ENCODE results near the gene GAPDH. TPM values are rescaled to one million over a fixed set of nuclear protein-coding genes. Genes with fewer than 3 reads are reported as not detected.
"Not testable (repeated sequence)": the region's sequence is repeated elsewhere in the genome, so short reads cannot be mapped to it uniquely, and the experiment has no call there.

GAPDH gene
- total RNA-seq, 1 experiment from 2014 or later: 7,155 TPM

GRCh38 chr12:6574576-6575295 lies 40.4 kb downstream of the GAPDH start:
- Histone ChIP-seq H3K4me3 (no peak overlapping the region), H3K27ac (no peak overlapping the region)

GRCh38 chr12:6575648-6576047 lies 41.3 kb downstream of the GAPDH start:
- Histone ChIP-seq H3K27ac (no peak overlapping the region), H3K4me1 (replicated peaks) (no peaks in the 10 kb centered on the region), H3K36me3 (peaks cover 93% of the 10 kb centered on the region), H3K4me3 (no peak overlapping the region), H3K27me3 (replicated peaks) (no peaks in the 10 kb centered on the region), H3K9me3 (replicated peaks) (no peaks in the 10 kb centered on the region)
- no peak for DNase-seq (ENCODE audit: low read depth in 1 of 2, low spot score in 2 of 2)

More at GRCh38 chr12:6574576-6575295, 40.4 kb downstream of the GAPDH start:
- H3K9me3 ChIP-seq (replicated peaks): no peaks in the 10 kb centered on the region
- H3K36me3 ChIP-seq: peaks cover 92% of the 10 kb centered on the region
- H3K4me1 ChIP-seq (replicated peaks): no peaks in the 10 kb centered on the region
- DNase-seq (ENCODE audit: low read depth in 1 of 2, low spot score in 2 of 2): no peak
- no peaks in the 10 kb centered on the region for H3K27me3 ChIP-seq (replicated peaks)

DNA sequence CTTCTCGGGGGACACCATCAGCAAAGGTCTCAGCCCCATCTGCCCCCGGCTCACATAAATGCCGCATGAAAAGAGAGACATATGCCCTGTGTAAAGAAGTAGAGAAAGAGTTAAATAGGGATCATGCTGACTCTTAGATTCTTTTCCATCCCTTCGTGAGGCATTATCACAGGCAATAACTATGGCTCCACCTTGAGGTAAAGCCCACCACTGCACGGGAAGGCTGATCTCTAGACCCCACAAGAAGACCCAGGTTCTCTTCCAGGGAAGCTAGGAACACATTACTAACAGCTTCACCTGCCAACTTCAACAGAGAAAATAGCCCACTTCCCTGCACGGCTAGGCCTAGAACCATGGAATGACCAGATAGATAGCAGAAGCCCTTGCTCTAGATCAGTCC lies 47.9 kb downstream of the GAPDH start:
- Histone ChIP-seq H3K4me1 (replicated peaks) (no peaks in the 10 kb centered on the region), H3K9me3 (replicated peaks) (no peaks in the 10 kb centered on the region), H3K36me3 (peaks cover 94% of the 10 kb centered on the region), H3K27me3 (replicated peaks) (no peaks in the 10 kb centered on the region), H3K27ac (no peak overlapping the region), H3K4me3 (no peak overlapping the region)
- no peak for DNase-seq (ENCODE audit: low read depth in 1 of 2, low spot score in 2 of 2)

DNA sequence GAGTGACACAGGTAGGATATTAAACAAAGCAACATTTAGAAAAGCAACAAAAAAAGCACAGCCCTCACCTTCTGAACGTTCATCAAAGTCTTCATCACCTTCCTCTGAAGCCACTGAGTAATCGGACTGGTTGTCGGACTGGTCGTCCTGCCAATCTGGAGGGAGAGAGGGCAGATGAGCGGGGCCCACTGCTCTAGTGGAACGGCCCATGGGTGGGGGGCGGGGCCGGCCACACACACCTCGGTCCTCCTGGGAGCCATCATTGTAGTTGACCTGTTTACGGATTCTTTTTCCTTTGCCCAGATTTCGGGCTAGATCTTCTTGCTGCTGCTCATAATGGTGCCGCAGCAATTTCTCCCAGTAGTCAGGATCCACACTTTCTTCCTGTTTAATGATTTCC lies 48.6 kb downstream of the GAPDH start:
- no peaks in the 10 kb centered on the region for H3K4me1 ChIP-seq (replicated peaks)
- H3K36me3 ChIP-seq: peaks cover 94% of the 10 kb centered on the region
- H3K4me3 ChIP-seq: no peak overlapping the region
- no peaks in the 10 kb centered on the region for H3K9me3 ChIP-seq (replicated peaks)
- H3K27ac ChIP-seq: no peak overlapping the region
- DNase-seq (ENCODE audit: low read depth in 1 of 2, low spot score in 2 of 2): no peak
- H3K27me3 ChIP-seq (replicated peaks): no peaks in the 10 kb centered on the region

- Histone ChIP-seq H3K36me3 (peaks cover 94% of the 10 kb centered on the region), H3K9me3 (replicated peaks) (no peaks in the 10 kb centered on the region), H3K4me1 (replicated peaks) (no peaks in the 10 kb centered on the region), H3K27ac (no peak overlapping the region), H3K27me3 (replicated peaks) (no peaks in the 10 kb centered on the region), H3K4me3 (no peak overlapping the region)
- no peak for DNase-seq (ENCODE audit: low read depth in 1 of 2, low spot score in 2 of 2)
These were observed 50.0 kb downstream of the GAPDH start for GRCh38 chr12:6584293-6584692.

DNA sequence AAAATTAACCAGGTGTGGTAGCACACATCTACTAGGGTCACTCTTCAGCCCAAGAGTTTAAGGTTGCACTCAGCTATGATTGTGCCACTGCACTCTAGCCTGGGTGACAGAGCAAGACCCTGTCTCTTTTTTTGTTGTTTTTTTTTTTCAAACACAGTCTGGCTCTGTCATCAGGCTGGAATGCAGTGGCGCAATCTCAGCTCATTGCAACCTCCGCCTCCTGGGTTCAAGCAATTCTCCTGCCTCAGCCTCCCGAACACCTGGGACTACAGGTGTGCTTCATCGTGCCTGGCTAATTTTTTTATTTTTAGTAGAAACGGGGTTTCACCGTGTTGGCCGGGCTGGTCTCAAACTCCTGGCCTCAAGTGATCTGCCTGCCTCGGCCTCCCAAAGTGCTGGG lies 52.3 kb downstream of the GAPDH start:
- H3K27ac ChIP-seq; H3K4me1 ChIP-seq (replicated peaks); H3K27me3 ChIP-seq (replicated peaks); H3K4me3 ChIP-seq; H3K9me3 ChIP-seq (replicated peaks); DNase-seq (ENCODE audit: low read depth in 1 of 2, low spot score in 2 of 2): not testable (repeated sequence)
- H3K36me3 ChIP-seq: peaks cover 100% of the 10 kb centered on the region

Other genes with a start within 250 kb of the GAPDH start
- gene PLEKHG6, start 223.8 kb upstream of the GAPDH start, total RNA-seq (2014; rRNA removed; shearing (Covaris generic)): 0.08 TPM in 1 of 2 replicates, not detected in the other
- 109 and 132 TPM in 2 replicates for gene TNFRSF1A, start 192.4 kb upstream of the GAPDH start, total RNA-seq (2014; rRNA removed; shearing (Covaris generic))
- gene SCNN1A, start 159.0 kb upstream of the GAPDH start, total RNA-seq (2014; rRNA removed; shearing (Covaris generic)): 0.18 and 4.7 TPM in 2 replicates
- gene LTBR, start 150.4 kb upstream of the GAPDH start, total RNA-seq (2014; rRNA removed; shearing (Covaris generic)): 102 and 106 TPM in 2 replicates
- not detected in 2 replicates for gene CD27, start 89.6 kb upstream of the GAPDH start, total RNA-seq (2014; rRNA removed; shearing (Covaris generic))
- 1.1 and 5.4 TPM in 2 replicates for gene TAPBPL, start 82.5 kb upstream of the GAPDH start, total RNA-seq (2014; rRNA removed; shearing (Covaris generic))
- 2.4 and 6.4 TPM in 2 replicates for gene VAMP1, start 63.8 kb upstream of the GAPDH start, total RNA-seq (2014; rRNA removed; shearing (Covaris generic))
- 213 and 264 TPM in 2 replicates for gene MRPL51, start 41.3 kb upstream of the GAPDH start, total RNA-seq (2014; rRNA removed; shearing (Covaris generic))
- 84.0 and 131 TPM in 2 replicates for gene NCAPD2, start 40.4 kb upstream of the GAPDH start, total RNA-seq (2014; rRNA removed; shearing (Covaris generic))
- gene IFFO1, start 21.5 kb downstream of the GAPDH start, total RNA-seq (2014; rRNA removed; shearing (Covaris generic)): 12.1 and 14.9 TPM in 2 replicates
- gene NOP2, start 33.8 kb downstream of the GAPDH start, total RNA-seq (2014; rRNA removed; shearing (Covaris generic)): 48.3 and 76.6 TPM in 2 replicates
- 178 and 180 TPM in 2 replicates for gene CHD4, start 72.9 kb downstream of the GAPDH start, total RNA-seq (2014; rRNA removed; shearing (Covaris generic))
- gene LPAR5, start 101.4 kb downstream of the GAPDH start, total RNA-seq (2014; rRNA removed; shearing (Covaris generic)): not detected in 2 replicates
- gene ACRBP, start 112.9 kb downstream of the GAPDH start, total RNA-seq (2014; rRNA removed; shearing (Covaris generic)): not detected in 2 replicates
- 34.8 and 41.0 TPM in 2 replicates for gene ING4, start 128.6 kb downstream of the GAPDH start, total RNA-seq (2014; rRNA removed; shearing (Covaris generic))
- gene ZNF384, start 154.9 kb downstream of the GAPDH start, total RNA-seq (2014; rRNA removed; shearing (Covaris generic)): 19.5 and 20.0 TPM in 2 replicates
- not detected in 2 replicates for gene PIANP, start 166.3 kb downstream of the GAPDH start, total RNA-seq (2014; rRNA removed; shearing (Covaris generic))
- gene COPS7A, start 189.5 kb downstream of the GAPDH start, total RNA-seq (2014; rRNA removed; shearing (Covaris generic)): 80.2 and 82.4 TPM in 2 replicates
- gene MLF2, start 218.6 kb downstream of the GAPDH start, total RNA-seq (2014; rRNA removed; shearing (Covaris generic)): 171 and 243 TPM in 2 replicates
- 243 and 442 TPM in 2 replicates for gene PTMS, start 231.8 kb downstream of the GAPDH start, total RNA-seq (2014; rRNA removed; shearing (Covaris generic))
- 0.13 and 0.47 TPM in 2 replicates for gene LAG3, start 238.0 kb downstream of the GAPDH start, total RNA-seq (2014; rRNA removed; shearing (Covaris generic))